HepG2 (cell line): ENCODE measurements around the gene IRX3. TPM values are rescaled to one million over a fixed set of nuclear protein-coding genes. Genes with fewer than 3 reads are reported as not detected.

Experiments
- ATAC-seq: fragments of 200-7000 bp; cut with Tn5 transposase; 3 replicates; pipeline ENCODE4 v1.9.1; 2020; ENCODE audit warnings: mild to moderate bottlenecking, moderate library complexity
- BruUV-seq: library from RNA; stranded (reverse); fragments of 400-500 nt; replicated peaks from 2 replicates; lab custom pipeline; 2021; lab: Mats Ljungman, UMichigan
- CTCF ChIA-PET: fragments of 300-600 bp; formaldehyde crosslinking; extraction: SDS; loops from one replicate; lab custom pipeline; 2021; ENCODE audit warnings: low total read pairs, inconsistent platforms, low intra/inter-chr PET ratio; lab: Yijun Ruan, JAX
- POLR2A ChIA-PET: fragments of 350-600 bp; sonication (Branson Sonifier 250); formaldehyde crosslinking; loops from one replicate; lab custom pipeline; 2020; ENCODE audit warnings: antibody characterized with exemption, inconsistent platforms; lab: Yijun Ruan, JAX
- DNase-seq: peaks from one replicate; pipeline ENCODE4 v3.0.0-alpha.2; 2015; ENCODE audit warnings: low spot score
- FAIRE-seq: peaks from 3 replicates; lab custom pipeline; 2011; peaks lifted over from hg19 to GRCh38; lab: Jason Lieb, UNC
- H2AFZ ChIP-seq: one replicate; pipeline ENCODE4 v1.6.1; 2011; ENCODE audit warnings: low read length, inconsistent platforms
- H3K27ac ChIP-seq: fragments of 300-600 bp; 3 replicates; pipeline ENCODE4 v1.8.0; 2011; ENCODE audit warnings: mixed run types, mild to moderate bottlenecking, mixed read lengths, low read length, inconsistent platforms; ENCODE audit not compliant: insufficient read depth; ENCODE audit errors: extremely low read length
- H3K27me3 ChIP-seq, 2 experiments: fragments of 200-600 bp in 1 of 2; 2 replicates in 1 of 2; 3 replicates in 1 of 2; pipeline versions ENCODE4 v1.6.0 to v1.8.0; 2011; ENCODE audit warnings: low read length in 2 of 2, mild to moderate bottlenecking in 2 of 2, moderate library complexity in 2 of 2, inconsistent platforms in 1 of 2; ENCODE audit not compliant: insufficient read depth in 2 of 2, control insufficient read depth in 1 of 2
- H3K36me3 ChIP-seq, 2 experiments: fragments of 200-600 bp in 1 of 2; replicated peaks in 1 of 2; 2 replicates in 1 of 2; 3 replicates in 1 of 2; pipeline versions ENCODE4 v1.5.1 to v1.8.0; 2011; ENCODE audit warnings: low read length in 2 of 2, inconsistent platforms in 1 of 2; ENCODE audit not compliant: insufficient read depth in 2 of 2, control insufficient read depth in 1 of 2
- H3K4me1 ChIP-seq: 2 replicates; pipeline ENCODE4 v1.5.1; 2012; ENCODE audit warnings: low read length, inconsistent platforms; ENCODE audit not compliant: insufficient read depth
- H3K4me2 ChIP-seq: 2 replicates; pipeline ENCODE4 v1.6.0; 2011; ENCODE audit warnings: low read depth, low read length, inconsistent platforms
- H3K4me3 ChIP-seq, 3 experiments: fragments of 200-600 bp in 1 of 3; sonication (generic), shearing (Covaris generic) in 1 of 3; replicated peaks in 1 of 3; 2 replicates each; pipeline ENCODE4 v1.5.1; 2011 to 2016; ENCODE audit warnings: low read length in 3 of 3, inconsistent platforms in 2 of 3, low read depth in 2 of 3, mild to moderate bottlenecking in 2 of 3, control low read depth in 1 of 3, mixed read lengths in 1 of 3; ENCODE audit not compliant: insufficient read depth in 1 of 3
- H3K79me2 ChIP-seq: one replicate; pipeline ENCODE4 v1.6.1; 2011; ENCODE audit warnings: low read length, inconsistent platforms; ENCODE audit not compliant: insufficient read depth
- H3K9ac ChIP-seq: 2 replicates; pipeline ENCODE4 v1.6.0; 2011; ENCODE audit warnings: mild to moderate bottlenecking, low read depth, low read length, inconsistent platforms; ENCODE audit not compliant: insufficient read depth
- H3K9me3 ChIP-seq: 2 replicates; pipeline ENCODE4 v1.5.1; 2012; ENCODE audit warnings: mild to moderate bottlenecking, low read length
- H4K20me1 ChIP-seq: 2 replicates; pipeline ENCODE4 v1.6.0; 2011; ENCODE audit warnings: inconsistent platforms, mild to moderate bottlenecking, low read length, moderate library complexity; ENCODE audit not compliant: insufficient read depth
- ATM ChIP-seq: fragments of 450-650 bp; IDR thresholded peaks from 2 replicates; pipeline ENCODE4 v1.7.1; 2017; ENCODE audit warnings: mild to moderate bottlenecking, borderline replicate concordance
- DMAP1 ChIP-seq: IDR thresholded peaks from 2 replicates; pipeline ENCODE4 v1.6.1; 2016
- ELF1 ChIP-seq: sonication (generic); formaldehyde crosslinking; IDR thresholded peaks from 2 replicates; pipeline ENCODE4 v1.4.0; 2020; ENCODE audit warnings: missing genetic modification reagents
- FOXJ3 ChIP-seq: sonication (generic); formaldehyde crosslinking; IDR thresholded peaks from 2 replicates; pipeline ENCODE4 v1.4.0; 2020; ENCODE audit warnings: missing genetic modification reagents, mild to moderate bottlenecking, borderline replicate concordance
- HNRNPLL ChIP-seq: fragments of 200-400 bp; formaldehyde crosslinking; IDR thresholded peaks from 2 replicates; pipeline ENCODE4 v1.6.1; 2017; ENCODE audit warnings: mild to moderate bottlenecking, low read depth, low read length; ENCODE audit not compliant: poor library complexity, severe bottlenecking
- KDM2A ChIP-seq: sonication (generic); formaldehyde crosslinking; IDR thresholded peaks from 2 replicates; pipeline ENCODE4 v1.4.0; 2020; ENCODE audit warnings: low read depth, missing genetic modification reagents, borderline replicate concordance
- MEIS2 ChIP-seq: sonication (generic); formaldehyde crosslinking; IDR thresholded peaks from 2 replicates; pipeline ENCODE4 v1.9.0; 2021; ENCODE audit warnings: mild to moderate bottlenecking, missing genetic modification reagents
- PAX8 ChIP-seq: sonication (generic); formaldehyde crosslinking; IDR thresholded peaks from 2 replicates; pipeline ENCODE4 v1.8.0; 2022; ENCODE audit warnings: mild to moderate bottlenecking, missing genetic modification reagents, borderline replicate concordance
- POLR2AphosphoS2 ChIP-seq: IDR thresholded peaks from 2 replicates; pipeline ENCODE4 v1.6.1; 2011; ENCODE audit warnings: low read depth, low read length, improper control_type of control experiment
- SIX4 ChIP-seq: sonication (generic); formaldehyde crosslinking; IDR thresholded peaks from 2 replicates; pipeline ENCODE4 v1.4.0; 2020; ENCODE audit warnings: missing genetic modification reagents
- TBX2 ChIP-seq: sonication (generic); formaldehyde crosslinking; IDR thresholded peaks from 2 replicates; pipeline ENCODE4 v1.5.0; 2020; ENCODE audit warnings: missing genetic modification reagents, mild to moderate bottlenecking, borderline replicate concordance
- THYN1 ChIP-seq: sonication (generic); formaldehyde crosslinking; IDR thresholded peaks from 2 replicates; pipeline ENCODE4 v1.8.1; 2023; ENCODE audit warnings: low read depth, mild to moderate bottlenecking, moderate library complexity, missing genetic modification reagents, borderline replicate concordance
- XRCC5 ChIP-seq: fragments of 200-400 bp; formaldehyde crosslinking; optimal IDR thresholded peaks from 2 replicates; pipeline ENCODE3; 2017; ENCODE audit warnings: mild to moderate bottlenecking, low read length
- ZBTB38 ChIP-seq: sonication (generic); formaldehyde crosslinking; IDR thresholded peaks from 2 replicates; pipeline ENCODE4 v1.5.1; 2020; ENCODE audit warnings: mild to moderate bottlenecking, missing genetic modification reagents
- ZBTB42 ChIP-seq: sonication (generic); formaldehyde crosslinking; IDR thresholded peaks from 2 replicates; pipeline ENCODE4 v1.5.0; 2020; ENCODE audit warnings: mild to moderate bottlenecking, missing genetic modification reagents
- ZBTB7A ChIP-seq: sonication (generic); formaldehyde crosslinking; IDR thresholded peaks from 2 replicates; pipeline ENCODE4 v1.8.0; 2022; ENCODE audit warnings: mild to moderate bottlenecking, missing genetic modification reagents
- ZC3H13 ChIP-seq: sonication (generic); formaldehyde crosslinking; IDR thresholded peaks from 2 replicates; pipeline ENCODE4 v1.8.1; 2023; ENCODE audit warnings: mild to moderate bottlenecking, missing genetic modification reagents, moderate library complexity
- ZMAT3 ChIP-seq: sonication (generic); formaldehyde crosslinking; conservative IDR thresholded peaks from 2 replicates; pipeline ENCODE4 v1.7.0; 2021; ENCODE audit warnings: missing genetic modification reagents
- ZNF101 ChIP-seq: sonication (generic); formaldehyde crosslinking; IDR thresholded peaks from 2 replicates; pipeline ENCODE4 v1.4.0; 2020; ENCODE audit warnings: mild to moderate bottlenecking, low read depth, missing genetic modification reagents, borderline replicate concordance
- ZNF205 ChIP-seq: IDR thresholded peaks from 2 replicates; pipeline ENCODE4 v1.6.1; 2018; ENCODE audit warnings: missing biosample characterization, missing genetic modification reagents
- ZNF382 ChIP-seq: sonication (generic); formaldehyde crosslinking; IDR thresholded peaks from 2 replicates; pipeline ENCODE4 v1.5.0; 2020; ENCODE audit warnings: missing genetic modification reagents, mild to moderate bottlenecking, borderline replicate concordance
- ZNF549 ChIP-seq: sonication (generic); formaldehyde crosslinking; IDR thresholded peaks from 2 replicates; pipeline ENCODE4 v1.5.0; 2020; ENCODE audit warnings: missing genetic modification reagents
- WGBS: methylation state at CpG from one replicate; pipeline ENCODE4 v1.1.6; 2017; ENCODE audit warnings: low lambda C conversion rate; 5-methylcytosine and 5-hydroxymethylcytosine counted together
- in situ Hi-C: cut with HindIII; loops from 2 replicates; pipeline ENCODE4 v1.10.0; 2017; ENCODE audit warnings: low pct_unique_long_range_greater_than_20kb; ENCODE audit not compliant: extremely low pct_ligation_motif_present
- intact Hi-C: fragments of 100-400 bp; cut with micrococcal nuclease; formaldehyde crosslinking; loops from one replicate; pipeline ENCODE4 v1.10.0; 2022; ENCODE audit not compliant: unreplicated experiment
- polyA plus RNA-seq, 8 experiments: library from polyadenylated mRNA; depleted of rRNA in 3 of 8; stranded (reverse) in 7 of 8; unstranded in 1 of 8; fragments of >200 nt; fragmentation: Illumina TruSeq in 4 of 8; extraction: Trizol in 4 of 8; gene quantifications; 2 replicates each; pipeline versions ENCODE4 v1.2.1 to v1.2.3, GENCODE V29; 2011 to 2016; ENCODE audit warnings: low read depth in 4 of 8, missing spikeins in 1 of 8, mixed read lengths in 1 of 8; ENCODE audit not compliant: insufficient read depth in 1 of 8
- total RNA-seq, 5 experiments: library from RNA; depleted of rRNA; stranded (reverse); fragments of >200 nt; fragmentation: Illumina TruSeq; extraction: Trizol; gene quantifications; 2 replicates each; pipeline ENCODE4 v1.2.3, GENCODE V29; 2016; ENCODE audit warnings: low read depth in 1 of 5
- TF ChIP-seq, protein P1 (sequence below): sonication (generic); formaldehyde crosslinking; IDR thresholded peaks from 2 replicates; pipeline ENCODE4 v1.4.0; 2020; ENCODE audit warnings: mild to moderate bottlenecking, missing genetic modification reagents
- TF ChIP-seq, protein P2 (sequence below): sonication (generic); formaldehyde crosslinking; IDR thresholded peaks from 2 replicates; pipeline ENCODE4 v1.8.0; 2022; ENCODE audit warnings: mild to moderate bottlenecking, missing genetic modification reagents, moderate library complexity

The IRX3 gene
- total and polyA plus RNA-seq, 2 of the 13 experiments (the other 11 are each of a cell fraction or from before 2014, with no cell fraction given), result 9.2 to 16.4 TPM

DNA sequence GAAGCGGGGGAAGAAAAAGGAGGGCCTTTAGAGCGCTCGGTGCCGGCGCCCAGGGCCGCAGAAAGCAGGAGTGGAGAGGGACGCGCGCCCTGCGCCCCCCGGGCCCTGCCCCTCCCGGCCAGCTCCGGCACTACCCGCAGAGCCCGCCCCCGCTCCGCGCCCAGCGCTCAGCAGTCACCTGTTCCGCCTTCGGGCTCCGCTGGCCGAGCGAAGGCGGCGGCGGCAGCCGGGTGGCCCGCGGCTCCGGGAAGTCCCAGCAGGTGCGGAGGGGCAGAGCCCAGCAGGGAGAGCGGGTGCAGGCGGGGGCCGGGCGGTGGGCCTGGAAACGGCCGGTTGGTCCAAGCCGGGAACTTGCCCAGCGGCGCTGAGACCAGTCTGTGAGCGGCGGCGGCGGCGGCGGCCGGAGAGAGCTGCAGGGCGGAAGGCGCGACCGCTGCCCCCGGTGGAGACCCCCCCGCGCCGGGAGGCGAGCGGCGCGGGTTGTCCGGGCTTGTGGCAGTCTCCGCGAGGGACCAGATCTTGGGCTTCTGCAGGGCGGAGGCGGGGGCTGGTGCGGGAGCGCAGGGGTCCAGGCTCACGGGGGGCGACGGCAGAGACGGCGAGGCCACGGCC is 2.2 kb downstream of the IRX3 start:
- H3K9ac ChIP-seq, result peak overlapping the region; percentile 81
- FAIRE-seq (no peak), ATAC-seq (peak; percentile 26), DNase-seq (no peak)
- H3K4me2 ChIP-seq, result peak overlapping the region; percentile 84
- no TSS peak for BruUV-seq
- CTCF ChIA-PET, result no interaction called here
- peaks cover 1 to 3% of the 10 kb centered on the region in 2 experiments; a peak in 3 of 5 replicates for H3K36me3 ChIP-seq
- no peaks in the 10 kb centered on the region for H3K27me3 ChIP-seq
- POLR2A ChIA-PET, result interaction anchor here (0.9 to 3.1 kb wide), 6 partner anchors 93 to 123 kb away, joined by 3 to 16 read pairs (median 8); no protein-coding TSS in a partner anchor
- no peaks in the 10 kb centered on the region for H3K9me3 ChIP-seq
- WGBS, result 21% methylated on average over 16 of the region's 73 CpGs
- intact Hi-C loops (loop anchor here (10.0 kb wide), 4 partner anchors 340 to 740 kb away; no protein-coding TSS in a partner anchor), in situ Hi-C loops (loop anchor here (10.0 kb wide), 1 partner anchor 510 kb away; no protein-coding TSS in a partner anchor)
- no peak overlapping the region for H2AFZ ChIP-seq
- no peaks in the 10 kb centered on the region for H4K20me1 ChIP-seq
- peak overlapping the region; percentile 44 for H3K27ac ChIP-seq
- peak overlapping the region; percentile 87 to 98 (median 88) for H3K4me3 ChIP-seq
- peaks cover 18% of the 10 kb centered on the region for H3K4me1 ChIP-seq
- H3K79me2 ChIP-seq, result peaks cover 19% of the 10 kb centered on the region
- no peak for TF ChIP-seq ELF1 (CRISPR knock-in tag)
- peak; percentile 41; the same call in 1 of the 2 replicates for TF ChIP-seq ZNF205 (CRISPR knock-in tag)
- TF ChIP-seq ZBTB7A (CRISPR knock-in tag), result no peak
- TF ChIP-seq FOXJ3 (CRISPR knock-in tag), result no peak
- TF ChIP-seq, protein P1, sequence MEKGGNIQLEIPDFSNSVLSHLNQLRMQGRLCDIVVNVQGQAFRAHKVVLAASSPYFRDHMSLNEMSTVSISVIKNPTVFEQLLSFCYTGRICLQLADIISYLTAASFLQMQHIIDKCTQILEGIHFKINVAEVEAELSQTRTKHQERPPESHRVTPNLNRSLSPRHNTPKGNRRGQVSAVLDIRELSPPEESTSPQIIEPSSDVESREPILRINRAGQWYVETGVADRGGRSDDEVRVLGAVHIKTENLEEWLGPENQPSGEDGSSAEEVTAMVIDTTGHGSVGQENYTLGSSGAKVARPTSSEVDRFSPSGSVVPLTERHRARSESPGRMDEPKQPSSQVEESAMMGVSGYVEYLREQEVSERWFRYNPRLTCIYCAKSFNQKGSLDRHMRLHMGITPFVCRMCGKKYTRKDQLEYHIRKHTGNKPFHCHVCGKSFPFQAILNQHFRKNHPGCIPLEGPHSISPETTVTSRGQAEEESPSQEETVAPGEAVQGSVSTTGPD (CRISPR knock-in tag), result no peak
- 0 out of 2 replicates have a peak, but pooled peaks have one; percentile 19 for TF ChIP-seq TBX2
- 0 out of 2 replicates have a peak, but pooled peaks have one; percentile 11 for TF ChIP-seq KDM2A
- no peak for TF ChIP-seq ZBTB42 (CRISPR knock-in tag)
- TF ChIP-seq ZMAT3, result no peak
- peak; percentile 95 for TF ChIP-seq ZC3H13 (CRISPR knock-in tag)
- no peak for TF ChIP-seq PAX8 (CRISPR knock-in tag)
- 0 out of 2 replicates have a peak, but pooled peaks have one; percentile 3 for TF ChIP-seq MEIS2 (CRISPR knock-in tag)
- no peak for TF ChIP-seq POLR2AphosphoS2
- no peak for TF ChIP-seq ZNF382 (CRISPR knock-in tag)
- TF ChIP-seq, protein P2, sequence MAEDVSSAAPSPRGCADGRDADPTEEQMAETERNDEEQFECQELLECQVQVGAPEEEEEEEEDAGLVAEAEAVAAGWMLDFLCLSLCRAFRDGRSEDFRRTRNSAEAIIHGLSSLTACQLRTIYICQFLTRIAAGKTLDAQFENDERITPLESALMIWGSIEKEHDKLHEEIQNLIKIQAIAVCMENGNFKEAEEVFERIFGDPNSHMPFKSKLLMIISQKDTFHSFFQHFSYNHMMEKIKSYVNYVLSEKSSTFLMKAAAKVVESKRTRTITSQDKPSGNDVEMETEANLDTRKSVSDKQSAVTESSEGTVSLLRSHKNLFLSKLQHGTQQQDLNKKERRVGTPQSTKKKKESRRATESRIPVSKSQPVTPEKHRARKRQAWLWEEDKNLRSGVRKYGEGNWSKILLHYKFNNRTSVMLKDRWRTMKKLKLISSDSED, result no peak
- TF ChIP-seq HNRNPLL, result peak; percentile 79
- no peak for TF ChIP-seq ATM
- TF ChIP-seq SIX4 (CRISPR knock-in tag), result no peak
- TF ChIP-seq DMAP1 (CRISPR knock-in tag), result no peak
- peak; percentile 38 for TF ChIP-seq XRCC5
- no peak for TF ChIP-seq ZNF549 (CRISPR knock-in tag)
- no peak; the same call in 1 of the 2 replicates for TF ChIP-seq ZBTB38 (CRISPR knock-in tag)
- no peak for TF ChIP-seq ZNF101
- no peak for TF ChIP-seq THYN1 (CRISPR knock-in tag)
